ENCODE measurements around the gene UBE2B.
A peak's percentile ranks its signal among the peaks of the same experiment; 100 is the strongest.

Gene UBE2B

GRCh38 chr5:134422791-134423365 is 51.5 kb downstream of the UBE2B start:
- Histone ChIP-seq H3K9me3 (ENCODE audit: control insufficient read depth, insufficient read depth, low read depth, low read length) (no peaks in the 10 kb centered on the region), H3K27ac (ENCODE audit: extremely low read depth, low read depth, low read length) (no peak overlapping the region), H3K4me1 (ENCODE audit: control insufficient read depth, insufficient read depth, low read length) (no peaks in the 10 kb centered on the region), H3K4me3 (ENCODE audit: low read depth, low read length) (no peak overlapping the region), H3K36me3 (ENCODE audit: control insufficient read depth in 2 of 2, insufficient read depth in 1 of 2, low read length in 2 of 2) (no peaks in the 10 kb centered on the region)
- TF ChIP-seq ZNF132 (tag by site-specific recombination; IDR thresholded peaks at IDR 0.05; ENCODE audit: borderline replicate concordance) (no peak), ZNF768 (tag by site-specific recombination; IDR thresholded peaks at IDR 0.05) (no peak)
- ChIA-PET POLR2A (no interaction called here), CTCF (interaction anchor here (0.5 kb wide), 1 partner anchor 88 kb away, joined by 5 read pairs; no protein-coding TSS in a partner anchor)

- Histone ChIP-seq H3K9me3 (ENCODE audit: control insufficient read depth, insufficient read depth, low read depth, low read length) (no peaks in the 10 kb centered on the region), H3K36me3 (ENCODE audit: control insufficient read depth in 2 of 2, insufficient read depth in 1 of 2, low read length in 2 of 2) (no peaks in the 10 kb centered on the region), H3K4me1 (ENCODE audit: control insufficient read depth, insufficient read depth, low read length) (no peaks in the 10 kb centered on the region), H3K27ac (ENCODE audit: extremely low read depth, low read depth, low read length) (no peak overlapping the region), H3K4me3 (ENCODE audit: low read depth, low read length) (no peak overlapping the region)
- POLR2A ChIA-PET = no interaction called here
- CTCF ChIA-PET = interaction anchor here (0.5 kb wide), 1 partner anchor 88 kb away, joined by 5 read pairs; no protein-coding TSS in a partner anchor
- TF ChIP-seq ZNF398 (tag by site-specific recombination; IDR thresholded peaks at IDR 0.05) (no peak), ZNF341 (tag by site-specific recombination; IDR thresholded peaks at IDR 0.05; ENCODE audit: low read depth) (no peak), PRDM10 (tag by site-specific recombination; IDR thresholded peaks at IDR 0.05) (no peak), ZNF174 (tag by site-specific recombination; IDR thresholded peaks at IDR 0.05) (no peak)
These were observed 52.0 kb downstream of the UBE2B start for GRCh38 chr5:134423376-134423775.

DNA sequence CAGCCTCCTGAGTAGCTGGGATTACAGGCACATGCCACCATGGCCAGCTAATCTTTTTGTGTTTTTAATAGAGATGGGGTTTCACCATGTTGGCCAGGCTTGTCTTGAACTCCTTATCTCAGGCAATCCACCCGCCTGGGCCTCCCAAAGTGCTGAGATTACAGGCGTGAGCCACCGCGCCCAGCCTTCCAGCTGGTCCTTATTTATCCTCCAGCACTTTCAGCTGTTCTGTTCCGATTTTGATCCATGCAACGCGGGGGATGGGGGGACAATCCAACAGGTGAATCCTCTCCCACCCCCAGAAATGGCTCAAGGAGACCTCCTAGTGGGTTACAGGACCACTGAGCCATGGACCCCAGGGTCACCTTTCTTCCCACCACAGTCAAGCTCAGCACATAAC is 55.0 kb downstream of the UBE2B start:
- H3K9me3 ChIP-seq (ENCODE audit: control insufficient read depth, insufficient read depth, low read depth, low read length) = no peaks in the 10 kb centered on the region
- no peak overlapping the region for H3K4me3 ChIP-seq (ENCODE audit: low read depth, low read length)
- ChIA-PET CTCF (interaction anchor here (1.0 kb wide), 1 partner anchor 15 kb away, joined by 5 read pairs; the partner anchor contains the start of gene CDKN2AIPNL), POLR2A (interaction anchor here (2.2 kb wide), 1 partner anchor 15 kb away, joined by 6 read pairs; the partner anchor contains the start of gene CDKN2AIPNL)
- TF ChIP-seq ZNF311 (tag by site-specific recombination; IDR thresholded peaks at IDR 0.05; ENCODE audit: borderline replicate concordance) (no peak), SCRT2 (tag by site-specific recombination; IDR thresholded peaks at IDR 0.05) (0 out of 2 replicates have a peak, but pooled peaks have one; percentile 22)
- no peaks in the 10 kb centered on the region for H3K4me1 ChIP-seq (ENCODE audit: control insufficient read depth, insufficient read depth, low read length)
- no peak overlapping the region for H3K27ac ChIP-seq (ENCODE audit: extremely low read depth, low read depth, low read length)
- H3K36me3 ChIP-seq (ENCODE audit: control insufficient read depth in 2 of 2, insufficient read depth in 1 of 2, low read length in 2 of 2) = no peaks in the 10 kb centered on the region

DNA sequence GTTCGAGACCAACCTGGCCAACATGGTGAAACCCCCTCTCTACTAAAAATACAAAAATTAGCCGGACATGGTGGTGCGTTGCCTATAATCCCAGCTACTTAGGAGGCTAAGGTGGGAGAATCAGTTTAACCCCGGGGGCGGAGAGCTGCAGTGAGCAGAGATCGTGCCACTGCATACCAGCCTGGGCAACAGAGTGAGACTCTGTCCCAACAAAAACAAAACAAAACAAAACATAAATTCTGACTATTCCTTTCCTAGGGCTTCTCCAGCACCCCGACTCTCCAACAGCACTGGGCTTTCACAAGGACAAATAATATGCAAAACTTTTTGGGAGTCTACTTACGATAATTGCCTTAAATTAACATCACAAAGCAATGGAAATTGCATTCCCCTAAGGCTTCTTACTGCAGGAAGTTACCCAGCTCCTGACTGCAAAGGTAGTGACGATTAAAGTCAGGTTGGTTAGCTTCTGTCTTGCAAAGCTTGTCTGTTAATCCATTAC is 56.2 kb downstream of the UBE2B start:
- Histone ChIP-seq H3K27ac (ENCODE audit: extremely low read depth, low read depth, low read length) (no peak overlapping the region), H3K9me3 (ENCODE audit: control insufficient read depth, insufficient read depth, low read depth, low read length) (no peaks in the 10 kb centered on the region), H3K4me1 (ENCODE audit: control insufficient read depth, insufficient read depth, low read length) (no peaks in the 10 kb centered on the region), H3K36me3 (ENCODE audit: control insufficient read depth in 2 of 2, insufficient read depth in 1 of 2, low read length in 2 of 2) (no peaks in the 10 kb centered on the region), H3K4me3 (ENCODE audit: low read depth, low read length) (no peak overlapping the region)
- TF ChIP-seq ZNF121 (tag by site-specific recombination; IDR thresholded peaks at IDR 0.05) (peak; percentile 27; the same call in 1 of the 2 replicates), ZNF133 (tag by site-specific recombination; IDR thresholded peaks at IDR 0.05) (no peak), HOXA7 (CRISPR knock-in tag; IDR thresholded peaks at IDR 0.05; ENCODE audit: borderline replicate concordance) (no peak), MZF1 (tag by site-specific recombination; IDR thresholded peaks at IDR 0.05; ENCODE audit: borderline replicate concordance) (no peak)
- CTCF ChIA-PET = interaction anchor here (0.5 to 1.2 kb wide), 8 partner anchors 9 to 821 kb away, joined by 3 to 4 read pairs (median 4); partner anchors contain the start of genes CDKN2AIPNL and SKP1
- POLR2A ChIA-PET = interaction anchor here (1.2 to 2.2 kb wide), 2 partner anchors 16 to 101 kb away, joined by 3 to 6 read pairs; partner anchors contain the start of gene CDKN2AIPNL

Measured in HEK293 (cell line).